Measurements from ENCODE around the gene IGFBP6.
"Not testable (repeated sequence)": the region's sequence is repeated elsewhere in the genome, so short reads cannot be mapped to it uniquely, and the experiment has no call there.

The IGFBP6 gene

GRCh38 chr12:53105712-53106439 lies 8.4 kb downstream of the IGFBP6 start:
- no peaks in the 10 kb centered on the region for H3K36me3 ChIP-seq (ENCODE audit: control insufficient read depth, insufficient read depth, low read length)
- peaks cover 5% of the 10 kb centered on the region for H3K4me1 ChIP-seq (ENCODE audit: control insufficient read depth, insufficient read depth, low read length)
- no peak overlapping the region for H3K9ac ChIP-seq (ENCODE audit: low read depth, low read length)
- no peaks in the 10 kb centered on the region for H3K9me3 ChIP-seq (ENCODE audit: control insufficient read depth, insufficient read depth, low read length)
- H3K4me3 ChIP-seq (ENCODE audit: low read depth, low read length): no peak overlapping the region
- H3K27me3 ChIP-seq (ENCODE audit: control insufficient read depth, insufficient read depth, low read length): no peaks in the 10 kb centered on the region

GRCh38 chr12:53107122-53107521 lies 9.7 kb downstream of the IGFBP6 start:
- H3K9me3 ChIP-seq (ENCODE audit: control insufficient read depth, insufficient read depth, low read length): no peaks in the 10 kb centered on the region
- no peaks in the 10 kb centered on the region for H3K36me3 ChIP-seq (ENCODE audit: control insufficient read depth, insufficient read depth, low read length)
- peaks cover 5% of the 10 kb centered on the region for H3K4me1 ChIP-seq (ENCODE audit: control insufficient read depth, insufficient read depth, low read length)
- no peaks in the 10 kb centered on the region for H3K27me3 ChIP-seq (ENCODE audit: control insufficient read depth, insufficient read depth, low read length)
- no peak overlapping the region for H3K9ac ChIP-seq (ENCODE audit: low read depth, low read length)
- H3K4me3 ChIP-seq (ENCODE audit: low read depth, low read length): no peak overlapping the region

GRCh38 chr12:53112431-53112830 lies 15.0 kb downstream of the IGFBP6 start:
- H3K4me3 ChIP-seq (ENCODE audit: low read depth, low read length); H3K9ac ChIP-seq (ENCODE audit: low read depth, low read length); H3K4me1 ChIP-seq (ENCODE audit: control insufficient read depth, insufficient read depth, low read length); H3K36me3 ChIP-seq (ENCODE audit: control insufficient read depth, insufficient read depth, low read length); H3K9me3 ChIP-seq (ENCODE audit: control insufficient read depth, insufficient read depth, low read length); H3K27me3 ChIP-seq (ENCODE audit: control insufficient read depth, insufficient read depth, low read length): not testable (repeated sequence)

DNA sequence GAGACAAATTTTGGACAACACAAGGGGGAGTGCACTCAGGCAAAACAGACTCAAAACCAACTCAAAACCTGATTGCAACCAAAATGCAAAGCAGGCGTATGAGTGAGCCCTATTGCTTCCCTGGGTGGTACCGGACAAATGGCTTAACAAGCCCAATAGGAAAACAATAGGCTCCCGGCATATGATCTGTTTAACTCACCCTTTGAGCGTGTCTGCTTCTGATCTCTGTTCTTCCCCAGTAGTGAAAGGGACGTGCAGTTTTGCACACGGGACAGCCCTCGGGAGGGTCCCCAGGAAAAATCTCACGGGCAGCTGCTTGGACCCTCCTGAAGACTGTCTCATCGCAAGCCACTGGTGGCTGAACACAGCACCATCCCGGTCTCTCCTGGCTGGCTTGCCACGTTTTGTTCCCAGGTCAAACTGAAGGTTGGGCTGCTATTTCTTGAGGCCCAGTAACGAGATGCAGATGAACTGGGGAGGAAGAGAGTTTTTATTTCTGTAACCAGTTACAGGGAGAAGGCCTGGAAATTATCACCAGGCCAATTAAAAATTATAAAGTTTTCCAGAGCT lies 15.8 kb downstream of the IGFBP6 start:
- Histone ChIP-seq H3K4me1 (ENCODE audit: control insufficient read depth, insufficient read depth, low read length) (peaks cover 2% of the 10 kb centered on the region), H3K9me3 (ENCODE audit: control insufficient read depth, insufficient read depth, low read length) (no peaks in the 10 kb centered on the region), H3K36me3 (ENCODE audit: control insufficient read depth, insufficient read depth, low read length) (no peaks in the 10 kb centered on the region), H3K4me3 (ENCODE audit: low read depth, low read length) (no peak overlapping the region), H3K27me3 (ENCODE audit: control insufficient read depth, insufficient read depth, low read length) (peaks cover 3% of the 10 kb centered on the region), H3K9ac (ENCODE audit: low read depth, low read length) (no peak overlapping the region)

GRCh38 chr12:53113951-53114350 lies 16.5 kb downstream of the IGFBP6 start:
- peaks cover 2% of the 10 kb centered on the region for H3K4me1 ChIP-seq (ENCODE audit: control insufficient read depth, insufficient read depth, low read length)
- no peak overlapping the region for H3K4me3 ChIP-seq (ENCODE audit: low read depth, low read length)
- no peaks in the 10 kb centered on the region for H3K9me3 ChIP-seq (ENCODE audit: control insufficient read depth, insufficient read depth, low read length)
- no peak overlapping the region for H3K9ac ChIP-seq (ENCODE audit: low read depth, low read length)
- H3K27me3 ChIP-seq (ENCODE audit: control insufficient read depth, insufficient read depth, low read length): peaks cover 3% of the 10 kb centered on the region
- H3K36me3 ChIP-seq (ENCODE audit: control insufficient read depth, insufficient read depth, low read length): no peaks in the 10 kb centered on the region

DNA sequence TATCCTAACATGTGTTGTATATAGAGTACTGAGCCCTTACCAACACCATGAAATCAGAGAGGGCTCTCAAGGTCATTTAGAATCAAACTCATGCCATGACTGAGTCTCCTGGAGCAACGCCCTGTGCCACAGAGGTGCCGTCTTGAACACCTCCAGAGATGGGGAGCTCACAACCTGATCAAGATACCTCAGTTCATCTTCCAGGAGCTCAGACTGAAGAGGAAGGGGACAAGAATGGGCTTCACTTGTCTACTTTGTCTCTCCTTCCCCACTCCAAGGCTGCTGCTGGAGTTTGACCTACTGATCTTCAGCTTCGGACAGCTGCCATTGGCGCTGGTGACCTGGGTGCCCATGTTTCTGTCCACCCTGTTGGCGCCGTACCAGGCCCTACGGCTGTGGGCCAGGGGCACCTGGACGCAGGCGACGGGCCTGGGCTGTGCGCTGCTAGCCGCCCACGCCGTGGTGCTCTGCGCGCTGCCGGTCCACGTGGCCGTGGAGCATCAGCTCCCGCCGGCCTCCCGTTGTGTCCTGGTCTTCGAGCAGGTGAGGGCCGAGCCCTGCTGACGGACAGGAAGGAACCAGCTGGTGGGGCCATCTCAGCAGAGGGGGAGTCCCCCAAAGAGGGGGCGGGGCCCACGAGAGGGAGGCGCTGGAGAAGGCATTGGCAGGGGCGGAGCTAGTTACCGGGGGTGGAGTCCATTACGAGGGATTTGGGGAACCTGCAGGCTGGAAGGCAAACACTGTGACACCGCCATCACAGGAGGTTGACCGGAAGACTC lies 17.8 kb downstream of the IGFBP6 start:
- Histone ChIP-seq H3K36me3 (ENCODE audit: control insufficient read depth, insufficient read depth, low read length) (no peaks in the 10 kb centered on the region), H3K9me3 (ENCODE audit: control insufficient read depth, insufficient read depth, low read length) (no peaks in the 10 kb centered on the region), H3K4me3 (ENCODE audit: low read depth, low read length) (no peak overlapping the region), H3K27me3 (ENCODE audit: control insufficient read depth, insufficient read depth, low read length) (peaks cover 3% of the 10 kb centered on the region), H3K9ac (ENCODE audit: low read depth, low read length) (no peak overlapping the region), H3K4me1 (ENCODE audit: control insufficient read depth, insufficient read depth, low read length) (peaks cover 2% of the 10 kb centered on the region)

DNA sequence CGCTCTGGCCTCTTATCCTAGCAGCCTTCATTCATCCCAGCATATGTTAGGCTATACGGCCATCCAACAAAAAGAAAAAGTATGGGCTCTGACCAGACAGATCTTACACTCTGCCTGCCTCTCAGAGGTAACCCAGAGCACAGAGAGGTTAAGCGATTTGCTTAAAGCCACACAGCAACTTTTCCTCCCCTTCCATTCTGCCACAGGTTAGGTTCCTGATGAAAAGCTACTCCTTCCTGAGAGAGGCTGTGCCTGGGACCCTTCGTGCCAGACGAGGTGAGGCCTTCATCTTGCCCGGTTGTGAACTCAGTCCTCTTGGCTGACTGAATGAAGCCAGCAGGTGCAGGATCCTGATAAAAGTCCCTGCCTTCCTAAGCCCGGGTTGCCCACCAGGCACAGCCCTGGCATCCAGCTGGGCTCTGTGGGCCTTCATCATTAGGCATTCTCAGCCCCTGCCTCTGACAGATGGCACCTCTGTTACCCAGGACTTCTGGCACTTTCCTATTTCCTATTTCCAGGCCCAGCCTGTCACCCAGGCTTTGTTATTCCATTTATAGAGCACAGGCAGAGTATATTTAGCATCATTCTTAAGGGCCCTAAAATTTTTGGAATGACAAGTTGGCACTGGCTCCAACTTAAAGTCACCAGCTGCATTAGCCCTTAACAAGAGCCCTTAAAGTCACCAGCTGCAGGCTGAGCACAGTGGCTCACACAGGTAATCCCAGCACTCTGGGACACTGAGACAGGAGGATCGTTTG lies 18.6 kb downstream of the IGFBP6 start:
- H3K9ac ChIP-seq (ENCODE audit: low read depth, low read length): no peak overlapping the region
- H3K27me3 ChIP-seq (ENCODE audit: control insufficient read depth, insufficient read depth, low read length): peaks cover 5% of the 10 kb centered on the region
- no peaks in the 10 kb centered on the region for H3K9me3 ChIP-seq (ENCODE audit: control insufficient read depth, insufficient read depth, low read length)
- peaks cover 2% of the 10 kb centered on the region for H3K4me1 ChIP-seq (ENCODE audit: control insufficient read depth, insufficient read depth, low read length)
- H3K36me3 ChIP-seq (ENCODE audit: control insufficient read depth, insufficient read depth, low read length): no peaks in the 10 kb centered on the region
- H3K4me3 ChIP-seq (ENCODE audit: low read depth, low read length): no peak overlapping the region

GRCh38 chr12:53118751-53119300 lies 21.4 kb downstream of the IGFBP6 start:
- Histone ChIP-seq H3K9ac (ENCODE audit: low read depth, low read length) (no peak overlapping the region), H3K4me1 (ENCODE audit: control insufficient read depth, insufficient read depth, low read length) (peaks cover 2% of the 10 kb centered on the region), H3K36me3 (ENCODE audit: control insufficient read depth, insufficient read depth, low read length) (no peaks in the 10 kb centered on the region), H3K27me3 (ENCODE audit: control insufficient read depth, insufficient read depth, low read length) (peaks cover 6% of the 10 kb centered on the region), H3K9me3 (ENCODE audit: control insufficient read depth, insufficient read depth, low read length) (no peaks in the 10 kb centered on the region), H3K4me3 (ENCODE audit: low read depth, low read length) (no peak overlapping the region)

GRCh38 chr12:53120685-53121525 lies 23.4 kb downstream of the IGFBP6 start:
- H3K9ac ChIP-seq (ENCODE audit: low read depth, low read length): no peak overlapping the region
- no peak overlapping the region for H3K4me3 ChIP-seq (ENCODE audit: low read depth, low read length)
- H3K4me1 ChIP-seq (ENCODE audit: control insufficient read depth, insufficient read depth, low read length): no peaks in the 10 kb centered on the region
- H3K36me3 ChIP-seq (ENCODE audit: control insufficient read depth, insufficient read depth, low read length): no peaks in the 10 kb centered on the region
- H3K27me3 ChIP-seq (ENCODE audit: control insufficient read depth, insufficient read depth, low read length): peaks cover 6% of the 10 kb centered on the region
- no peaks in the 10 kb centered on the region for H3K9me3 ChIP-seq (ENCODE audit: control insufficient read depth, insufficient read depth, low read length)

DNA sequence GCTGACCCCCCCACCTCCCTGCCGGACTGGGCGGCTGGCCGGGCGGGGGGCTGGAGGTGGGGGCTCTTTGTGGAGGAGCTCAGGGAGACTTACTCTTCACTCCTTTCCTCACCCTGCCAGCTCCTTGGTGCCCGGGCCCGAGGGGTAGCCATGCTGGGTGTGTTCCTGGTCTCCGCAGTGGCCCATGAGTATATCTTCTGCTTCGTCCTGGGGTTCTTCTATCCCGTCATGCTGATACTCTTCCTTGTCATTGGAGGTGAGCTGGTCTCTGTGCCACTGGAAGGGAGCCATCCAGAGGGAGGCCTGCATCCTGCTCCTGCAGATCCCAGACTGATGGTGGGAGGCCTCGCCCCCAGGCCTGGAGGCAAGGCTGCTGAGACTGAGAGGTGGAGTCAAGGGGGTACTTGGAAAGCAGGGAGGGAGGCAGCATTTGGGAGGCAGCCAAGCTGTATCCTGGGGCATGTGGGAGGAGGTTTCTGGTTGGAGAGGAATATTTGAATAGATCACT lies 25.5 kb downstream of the IGFBP6 start:
- no peaks in the 10 kb centered on the region for H3K4me1 ChIP-seq (ENCODE audit: control insufficient read depth, insufficient read depth, low read length)
- no peaks in the 10 kb centered on the region for H3K9me3 ChIP-seq (ENCODE audit: control insufficient read depth, insufficient read depth, low read length)
- H3K36me3 ChIP-seq (ENCODE audit: control insufficient read depth, insufficient read depth, low read length): no peaks in the 10 kb centered on the region
- H3K27me3 ChIP-seq (ENCODE audit: control insufficient read depth, insufficient read depth, low read length): peaks cover 6% of the 10 kb centered on the region
- H3K4me3 ChIP-seq (ENCODE audit: low read depth, low read length): no peak overlapping the region
- H3K9ac ChIP-seq (ENCODE audit: low read depth, low read length): no peak overlapping the region

Measured in iPS-15b (cell line).